ENCODE measurements around the gene BRCA1. TPM values are rescaled to one million over a fixed set of nuclear protein-coding genes. Genes with fewer than 3 reads are reported as not detected.

BRCA1 gene
- total RNA-seq, 2 experiments from 2014 or later = 77.2 to 85.3 TPM

- H3K27me3 Mint-ChIP-seq (ENCODE audit: low read depth) = peaks cover 21% of the 10 kb centered on the region
- no peak for DNase-seq
- H3K36me3 Mint-ChIP-seq (ENCODE audit: low read depth) = no peaks in the 10 kb centered on the region
- no peak for ATAC-seq
- H3K9me3 Mint-ChIP-seq (ENCODE audit: insufficient read depth) = no peaks in the 10 kb centered on the region
- H3K27ac Mint-ChIP-seq = no peak overlapping the region
- H3K4me3 Mint-ChIP-seq = no peak overlapping the region
- ChIA-PET CTCF (interaction anchor here (0.9 to 1.2 kb wide), 2 partner anchors 16 to 289 kb away, joined by 3 to 5 read pairs; no protein-coding TSS in a partner anchor), POLR2A (interaction anchor here (0.8 kb wide), 1 partner anchor 291 kb away, joined by 3 read pairs; no protein-coding TSS in a partner anchor)
- H3K4me1 Mint-ChIP-seq (ENCODE audit: low read depth) = peaks cover 14% of the 10 kb centered on the region
Measured at GRCh38 chr17:43026595-43026994, 98.6 kb downstream of the BRCA1 start.

GRCh38 chr17:43025766-43026537 is 99.2 kb downstream of the BRCA1 start:
- POLR2A ChIA-PET = interaction anchor here (0.5 kb wide), 1 partner anchor 17 kb away, joined by 3 read pairs; no protein-coding TSS in a partner anchor
- Mint-ChIP-seq H3K27me3 (ENCODE audit: low read depth) (peaks cover 22% of the 10 kb centered on the region), H3K9me3 (ENCODE audit: insufficient read depth) (no peaks in the 10 kb centered on the region), H3K36me3 (ENCODE audit: low read depth) (no peaks in the 10 kb centered on the region), H3K27ac (no peak overlapping the region), H3K4me1 (ENCODE audit: low read depth) (peaks cover 19% of the 10 kb centered on the region), H3K4me3 (no peak overlapping the region)
- ATAC-seq (no peak), DNase-seq (no peak)
- CTCF ChIA-PET = interaction anchor here (1.2 kb wide), 1 partner anchor 15 kb away, joined by 3 read pairs; no protein-coding TSS in a partner anchor

GRCh38 chr17:43025290-43025657 is 99.9 kb downstream of the BRCA1 start:
- H3K27ac Mint-ChIP-seq = peak overlapping the region; percentile 52
- ChIA-PET CTCF (interaction anchor here (1.0 kb wide), 1 partner anchor 182 kb away, joined by 4 read pairs; no protein-coding TSS in a partner anchor), POLR2A (interaction anchor here (0.5 to 1.6 kb wide), 4 partner anchors 16 to 290 kb away, joined by 3 to 16 read pairs (median 9); partner anchors contain the start of genes BRCA1 and RPL27)
- DNase-seq = no peak
- H3K4me3 Mint-ChIP-seq = peak overlapping the region; percentile 48
- ATAC-seq = no peak
- peaks cover 21% of the 10 kb centered on the region for H3K4me1 Mint-ChIP-seq (ENCODE audit: low read depth)
- H3K36me3 Mint-ChIP-seq (ENCODE audit: low read depth) = no peaks in the 10 kb centered on the region
- H3K9me3 Mint-ChIP-seq (ENCODE audit: insufficient read depth) = no peaks in the 10 kb centered on the region
- peaks cover 22% of the 10 kb centered on the region for H3K27me3 Mint-ChIP-seq (ENCODE audit: low read depth)

DNA sequence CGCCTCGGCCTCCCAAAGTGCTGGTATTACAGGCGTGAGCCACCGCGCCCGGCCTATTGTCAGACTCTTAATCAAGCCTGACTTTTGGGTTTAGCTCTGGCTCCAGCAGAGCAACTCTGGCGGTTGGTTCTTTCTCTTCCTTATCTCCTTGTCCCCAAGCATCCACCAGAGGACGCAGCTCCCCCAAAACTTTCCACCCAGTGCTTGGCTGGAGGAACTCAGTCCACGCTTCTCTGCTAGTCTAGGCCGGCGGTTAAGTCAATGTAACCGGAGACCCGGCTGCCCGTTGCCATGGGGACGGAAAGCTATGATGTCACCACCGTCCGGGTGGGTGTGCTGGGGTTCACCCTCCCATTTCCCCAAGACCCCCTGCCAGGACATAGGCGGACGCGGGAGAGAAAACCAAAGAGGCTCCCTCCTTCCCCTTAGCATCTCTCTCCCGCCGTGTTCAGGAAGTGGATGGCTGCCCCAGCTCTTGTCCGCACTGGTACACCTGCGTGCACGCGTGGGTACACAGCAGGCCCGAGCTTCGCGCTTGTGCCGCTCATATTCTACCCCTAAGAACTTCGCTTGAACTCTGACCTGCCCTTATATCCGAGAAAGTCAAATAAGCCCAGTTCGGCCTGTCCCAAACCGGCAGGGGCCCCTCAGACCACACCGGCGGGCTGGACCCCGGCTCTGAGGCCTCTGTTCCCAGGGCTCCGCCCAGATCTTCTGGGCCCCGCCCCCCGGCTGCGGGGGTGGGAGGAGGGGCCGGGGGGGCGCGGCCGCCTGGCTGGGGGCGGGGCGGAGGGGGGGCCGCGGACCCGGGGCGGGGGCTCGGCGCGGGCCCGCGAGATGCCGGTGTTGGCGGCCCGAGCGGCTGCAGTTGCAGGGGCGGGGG is 100.5 kb downstream of the BRCA1 start, which contains the start of gene RND2:
TSS of gene RND2 (plus strand) at position 825 of the 883 bp plus-strand sequence. CDS start 117 bp downstream, outside the sequence.
- Mint-ChIP-seq H3K27ac (peak within 1 kb of the TSS; percentile 52), H3K4me3 (peak within 1 kb of the TSS; percentile 76), H3K4me1 (ENCODE audit: low read depth) (peaks cover 28% of the 10 kb centered on the region), H3K9me3 (ENCODE audit: insufficient read depth) (no peaks in the 10 kb centered on the region), H3K36me3 (ENCODE audit: low read depth) (no peaks in the 10 kb centered on the region), H3K27me3 (ENCODE audit: low read depth) (peaks cover 22% of the 10 kb centered on the region)
- ChIA-PET POLR2A (interaction anchor here (0.5 to 1.6 kb wide), 10 partner anchors 12 to 291 kb away, joined by 3 to 16 read pairs (median 4); partner anchors contain the start of genes BRCA1, NBR1, RPL27 and TMEM106A), CTCF (interaction anchor here (0.8 to 1.2 kb wide), 6 partner anchors 18 to 458 kb away, joined by 3 to 7 read pairs (median 3); partner anchors contain the start of genes IFI35, RPL27 and TMEM106A)
- DNase-seq = peak; percentile 85
- ATAC-seq = peak; percentile 68

GRCh38 chr17:43021741-43022512 is 103.2 kb downstream of the BRCA1 start, which contains the start of gene VAT1:
Gene VAT1, minus strand, starts transcription at chr17:43022385. Its CDS starts 63 bp downstream, at chr17:43022322.
- H3K27ac Mint-ChIP-seq = peak within 1 kb of the TSS; percentile 52
- POLR2A ChIA-PET = interaction anchor here (0.9 to 1.4 kb wide), 3 partner anchors 11 to 294 kb away, joined by 3 to 5 read pairs (median 3); partner anchors contain the start of gene RPL27
- H3K4me3 Mint-ChIP-seq = peak within 1 kb of the TSS; percentile 84
- CTCF ChIA-PET = no interaction called here
- H3K36me3 Mint-ChIP-seq (ENCODE audit: low read depth) = no peaks in the 10 kb centered on the region
- H3K27me3 Mint-ChIP-seq (ENCODE audit: low read depth) = peaks cover 20% of the 10 kb centered on the region
- peaks cover 42% of the 10 kb centered on the region for H3K4me1 Mint-ChIP-seq (ENCODE audit: low read depth)
- H3K9me3 Mint-ChIP-seq (ENCODE audit: insufficient read depth) = no peaks in the 10 kb centered on the region
- ATAC-seq (peak; percentile 63), DNase-seq (peak; percentile 68)

DNA sequence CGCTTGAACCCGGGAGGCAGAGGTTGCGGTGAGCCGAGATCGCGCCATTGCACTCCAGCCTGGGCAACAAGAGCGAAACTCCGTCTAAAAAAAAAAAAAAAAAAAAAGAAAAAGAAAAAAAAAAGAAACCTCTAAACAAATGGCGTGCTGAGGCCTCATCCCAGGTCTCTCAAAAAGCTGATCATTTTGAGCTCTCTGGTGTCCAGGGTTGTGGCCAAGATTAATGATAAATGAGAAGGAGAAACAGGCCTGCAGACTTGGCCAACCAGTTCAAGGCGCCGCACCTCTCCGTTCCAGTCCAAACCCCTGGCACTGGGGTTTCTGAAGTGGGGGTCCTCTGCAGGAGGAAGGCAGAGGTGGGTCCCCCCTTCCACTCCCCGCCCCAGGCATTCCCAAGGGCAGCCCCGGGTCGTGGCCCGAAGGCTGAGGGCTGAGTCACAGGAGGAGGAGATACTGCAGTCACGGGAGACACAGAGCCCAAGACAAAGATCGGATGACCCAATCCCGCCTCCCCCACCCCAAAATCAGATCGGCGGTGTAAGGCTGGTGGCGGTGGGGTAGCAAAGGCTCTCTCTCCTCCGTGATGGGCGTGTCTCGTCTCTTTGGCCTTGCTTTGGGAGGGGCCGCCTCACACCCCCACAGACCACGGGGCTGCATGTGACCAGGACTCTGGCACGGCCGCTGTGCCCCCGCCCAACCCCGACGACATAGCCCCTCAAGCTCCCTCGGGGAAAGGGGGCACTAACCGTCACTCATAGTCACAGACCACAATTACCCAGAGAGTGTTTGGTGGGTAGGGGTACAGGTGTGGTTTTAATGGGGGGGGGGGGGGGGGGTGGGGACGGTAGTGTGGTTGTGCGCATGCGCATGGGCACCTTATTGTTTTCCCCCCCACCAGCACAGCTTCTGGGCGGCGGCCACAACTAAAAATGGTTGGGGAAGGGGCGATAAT is 104.1 kb downstream of the BRCA1 start:
- no peak for ATAC-seq
- peak overlapping the region; percentile 84 for H3K4me3 Mint-ChIP-seq
- H3K9me3 Mint-ChIP-seq (ENCODE audit: insufficient read depth) = no peaks in the 10 kb centered on the region
- H3K4me1 Mint-ChIP-seq (ENCODE audit: low read depth) = peaks cover 42% of the 10 kb centered on the region
- peaks cover under 1% of the 10 kb centered on the region for H3K36me3 Mint-ChIP-seq (ENCODE audit: low read depth)
- ChIA-PET CTCF (no interaction called here), POLR2A (interaction anchor here (0.9 to 1.4 kb wide), 3 partner anchors 12 to 294 kb away, joined by 3 to 5 read pairs (median 3); partner anchors contain the start of gene RPL27)
- H3K27ac Mint-ChIP-seq = no peak overlapping the region
- peaks cover 15% of the 10 kb centered on the region for H3K27me3 Mint-ChIP-seq (ENCODE audit: low read depth)
- no peak for DNase-seq

DNA sequence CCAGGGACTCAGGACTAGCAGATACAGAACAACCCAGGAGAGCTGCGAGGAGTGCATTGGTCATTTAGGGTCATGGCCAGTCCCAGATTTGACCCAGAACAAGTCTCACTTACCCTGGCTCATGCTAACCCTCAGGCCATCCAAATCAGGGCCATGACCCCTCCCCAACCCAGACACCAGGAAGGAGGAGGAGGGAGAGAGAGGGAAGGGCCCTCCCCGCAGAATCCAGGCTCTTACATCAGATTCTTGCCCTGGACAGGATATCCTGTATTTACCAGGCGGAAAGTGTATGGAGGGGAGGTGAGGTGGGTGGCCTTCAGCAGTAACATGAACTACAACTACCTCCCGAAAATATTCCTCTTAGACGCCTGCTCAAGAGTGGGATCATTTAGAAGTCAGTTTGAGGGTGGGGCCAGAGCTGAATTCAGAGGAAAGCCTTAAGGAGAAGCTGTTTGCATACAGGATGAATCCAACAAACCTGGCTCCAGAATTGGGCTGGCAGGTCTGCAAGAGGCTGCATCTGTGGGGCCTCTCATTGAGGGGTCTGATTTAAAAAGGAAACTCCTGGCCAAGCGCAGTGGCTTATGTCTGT is 105.0 kb downstream of the BRCA1 start:
- POLR2A ChIA-PET = interaction anchor here (1.9 kb wide), 1 partner anchor 22 kb away, joined by 12 read pairs; the partner anchor contains the start of gene RPL27
- Mint-ChIP-seq H3K27me3 (ENCODE audit: low read depth) (peaks cover 10% of the 10 kb centered on the region), H3K9me3 (ENCODE audit: insufficient read depth) (no peaks in the 10 kb centered on the region), H3K27ac (no peak overlapping the region), H3K36me3 (ENCODE audit: low read depth) (peaks cover 5% of the 10 kb centered on the region), H3K4me3 (no peak overlapping the region), H3K4me1 (ENCODE audit: low read depth) (peaks cover 39% of the 10 kb centered on the region)
- CTCF ChIA-PET = no interaction called here
- DNase-seq = no peak
- ATAC-seq = no peak

DNA sequence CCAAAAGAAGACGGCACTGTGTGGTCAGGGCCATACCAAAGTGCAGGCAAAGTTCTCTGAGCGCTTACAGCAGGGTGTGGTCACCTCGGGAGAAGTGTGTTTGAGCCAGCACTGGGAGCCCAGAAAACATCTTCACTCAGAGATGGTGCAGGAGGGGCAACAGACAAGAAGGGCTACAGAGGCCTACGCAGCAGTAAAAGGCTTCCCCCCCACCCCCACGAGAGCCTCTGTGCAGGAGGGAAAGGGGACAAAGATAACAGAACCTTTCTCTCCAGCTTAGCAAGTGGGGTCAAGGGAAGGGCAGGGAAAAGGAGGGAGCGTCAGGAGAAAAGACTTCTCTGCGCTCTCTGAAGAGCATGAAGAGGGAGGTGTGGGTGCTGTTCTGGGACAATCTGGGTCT is 105.7 kb downstream of the BRCA1 start:
- peaks cover 11% of the 10 kb centered on the region for H3K36me3 Mint-ChIP-seq (ENCODE audit: low read depth)
- no peaks in the 10 kb centered on the region for H3K9me3 Mint-ChIP-seq (ENCODE audit: insufficient read depth)
- no peak overlapping the region for H3K27ac Mint-ChIP-seq
- H3K4me1 Mint-ChIP-seq (ENCODE audit: low read depth) = peaks cover 38% of the 10 kb centered on the region
- POLR2A ChIA-PET = interaction anchor here (0.5 to 1.9 kb wide), 3 partner anchors 21 to 1245 kb away, joined by 3 to 12 read pairs (median 3); partner anchors contain the start of gene RPL27
- peaks cover 6% of the 10 kb centered on the region for H3K27me3 Mint-ChIP-seq (ENCODE audit: low read depth)
- CTCF ChIA-PET = interaction anchor here (1.0 kb wide), 1 partner anchor 12 kb away, joined by 3 read pairs; no protein-coding TSS in a partner anchor
- DNase-seq (no peak), ATAC-seq (no peak)
- H3K4me3 Mint-ChIP-seq = no peak overlapping the region

- Mint-ChIP-seq H3K27ac (no peak overlapping the region), H3K9me3 (ENCODE audit: insufficient read depth) (no peaks in the 10 kb centered on the region), H3K4me3 (no peak overlapping the region), H3K27me3 (ENCODE audit: low read depth) (peaks cover 3% of the 10 kb centered on the region), H3K36me3 (ENCODE audit: low read depth) (peaks cover 14% of the 10 kb centered on the region), H3K4me1 (ENCODE audit: low read depth) (peaks cover 36% of the 10 kb centered on the region)
- POLR2A ChIA-PET = interaction anchor here (0.5 to 1.9 kb wide), 4 partner anchors 21 to 1245 kb away, joined by 3 to 12 read pairs (median 3); partner anchors contain the start of gene RPL27
- ATAC-seq (peak; percentile 10), DNase-seq (no peak)
- CTCF ChIA-PET = interaction anchor here (1.0 kb wide), 1 partner anchor 12 kb away, joined by 3 read pairs; no protein-coding TSS in a partner anchor
Measured at GRCh38 chr17:43018932-43019331, 106.2 kb downstream of the BRCA1 start.

Measured in activated CD8-positive, alpha-beta T cell treated with anti-CD3 and anti-CD28 coated beads, Interleukin-2, amount 10 ng/mL, durations not matched to agents 7 days and 5 days (primary cell).